HepG2 (cell line): ENCODE results near the gene SLC35B1. TPM values are rescaled to one million over a fixed set of nuclear protein-coding genes. Genes with fewer than 3 reads are reported as not detected.

Experiments
- ATF2 ChIP-seq: sonication (generic); formaldehyde crosslinking; IDR thresholded peaks from 2 replicates; pipeline ENCODE4 v1.4.0; 2020; ENCODE audit warnings: missing genetic modification reagents
- HDAC1 ChIP-seq: sonication (generic); formaldehyde crosslinking; IDR thresholded peaks from 2 replicates; pipeline ENCODE4 v1.5.1; 2020; ENCODE audit warnings: mild to moderate bottlenecking, missing genetic modification reagents
- MED8 ChIP-seq: sonication (generic); formaldehyde crosslinking; IDR thresholded peaks from 2 replicates; pipeline ENCODE4 v1.8.1; 2023; ENCODE audit warnings: mild to moderate bottlenecking, missing genetic modification reagents; ENCODE audit not compliant: insufficient replicate concordance
- MXD3 ChIP-seq: IDR thresholded peaks from 2 replicates; pipeline ENCODE4 v1.6.1; 2016; ENCODE audit warnings: mild to moderate bottlenecking, missing biosample characterization, missing genetic modification reagents
- NFATC3 ChIP-seq: sonication (generic); formaldehyde crosslinking; IDR thresholded peaks from 2 replicates; pipeline ENCODE4 v1.5.1; 2020; ENCODE audit warnings: mild to moderate bottlenecking, missing genetic modification reagents
- PCBP1 ChIP-seq: fragments of 200-400 bp; formaldehyde crosslinking; IDR thresholded peaks from 2 replicates; pipeline ENCODE4 v1.6.1; 2017; ENCODE audit warnings: mild to moderate bottlenecking, low read depth, low read length, borderline replicate concordance
- PRDM10 ChIP-seq: sonication (generic); formaldehyde crosslinking; IDR thresholded peaks from 2 replicates; pipeline ENCODE4 v1.4.0; 2020; ENCODE audit warnings: low read depth, missing genetic modification reagents
- RARG ChIP-seq: sonication (generic); formaldehyde crosslinking; IDR thresholded peaks from 2 replicates; pipeline ENCODE4 v1.4.0; 2020; ENCODE audit warnings: low read depth, mild to moderate bottlenecking, missing genetic modification reagents
- SAP130 ChIP-seq: IDR thresholded peaks from 2 replicates; pipeline ENCODE4 v1.6.1; 2016; ENCODE audit warnings: low read depth
- TEAD3 ChIP-seq: optimal IDR thresholded peaks from 2 replicates; pipeline ENCODE3; 2016; ENCODE audit warnings: borderline replicate concordance
- ZBTB25 ChIP-seq: IDR thresholded peaks from 2 replicates; pipeline ENCODE4 v1.6.1; 2018; ENCODE audit warnings: missing genetic modification reagents
- ZXDC ChIP-seq: sonication (generic); formaldehyde crosslinking; IDR thresholded peaks from 2 replicates; pipeline ENCODE4 v1.5.0; 2020; ENCODE audit warnings: mild to moderate bottlenecking, missing genetic modification reagents
- polyA plus RNA-seq, 8 experiments: library from polyadenylated mRNA; depleted of rRNA in 3 of 8; stranded (reverse) in 7 of 8; unstranded in 1 of 8; fragments of >200 nt; fragmentation: Illumina TruSeq in 4 of 8; extraction: Trizol in 4 of 8; gene quantifications; 2 replicates each; pipeline versions ENCODE4 v1.2.1 to v1.2.3, GENCODE V29; 2011 to 2016; ENCODE audit warnings: low read depth in 4 of 8, missing spikeins in 1 of 8, mixed read lengths in 1 of 8; ENCODE audit not compliant: insufficient read depth in 1 of 8
- total RNA-seq, 5 experiments: library from RNA; depleted of rRNA; stranded (reverse); fragments of >200 nt; fragmentation: Illumina TruSeq; extraction: Trizol; gene quantifications; 2 replicates each; pipeline ENCODE4 v1.2.3, GENCODE V29; 2016; ENCODE audit warnings: low read depth in 1 of 5

SLC35B1 gene
- total and polyA plus RNA-seq, 2 of the 13 experiments (the other 11 are each of a cell fraction or from before 2014, with no cell fraction given) = 99.6 to 113 TPM

GRCh38 chr17:49677134-49677932, 30.4 kb downstream of the SLC35B1 start (continued):
- TF ChIP-seq ZXDC (CRISPR knock-in tag) (no peak), RARG (CRISPR knock-in tag) (peak; percentile 82; the same call in 1 of the 2 replicates), MXD3 (CRISPR knock-in tag) (0 out of 2 replicates have a peak, but pooled peaks have one; percentile 10), ATF2 (CRISPR knock-in tag) (no peak), TEAD3 (CRISPR knock-in tag) (no peak), PCBP1 (no peak), PRDM10 (CRISPR knock-in tag) (no peak; the same call in 1 of the 2 replicates), SAP130 (peak; percentile 68), NFATC3 (no peak), MED8 (CRISPR knock-in tag) (no peak), ZBTB25 (CRISPR knock-in tag) (peak; percentile 8; the same call in 1 of the 2 replicates), HDAC1 (CRISPR knock-in tag) (0 out of 2 replicates have a peak, but pooled peaks have one; percentile 30)
